NCI-H128 (cell line): ENCODE measurements around the gene IGF1.

Experiments
- DNase-seq: peaks from one replicate; lab custom pipeline; 2025; ENCODE audit not compliant: unreplicated experiment; lab: John Stamatoyannopoulos, UW

IGF1 gene

GRCh38 chr12:102480406-102480805, at the start of gene IGF1:
Gene IGF1, minus strand, starts transcription at chr12:102480563. Its CDS starts 182 bp downstream, at chr12:102480381.
- no peak for DNase-seq

DNA sequence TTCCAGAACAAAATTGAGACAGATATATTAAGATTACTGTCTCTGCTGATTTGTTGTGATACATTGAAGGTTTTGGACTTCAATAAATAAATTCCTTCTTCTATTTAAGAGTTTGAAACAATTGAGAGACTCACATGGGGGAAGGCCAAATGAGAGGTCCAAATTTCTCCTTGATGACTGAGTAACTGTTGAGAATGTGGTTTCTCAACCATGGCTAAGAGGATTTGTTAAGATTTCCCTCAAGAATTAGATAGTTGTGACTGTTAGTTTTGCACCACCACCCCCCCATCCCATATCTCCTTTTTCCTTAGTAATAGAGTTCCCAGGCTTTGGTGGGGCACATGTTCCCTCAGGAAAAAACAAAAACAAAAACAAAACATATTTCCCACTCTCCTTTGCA, 47.7 kb upstream of the IGF1 start:
- DNase-seq = no peak

DNA sequence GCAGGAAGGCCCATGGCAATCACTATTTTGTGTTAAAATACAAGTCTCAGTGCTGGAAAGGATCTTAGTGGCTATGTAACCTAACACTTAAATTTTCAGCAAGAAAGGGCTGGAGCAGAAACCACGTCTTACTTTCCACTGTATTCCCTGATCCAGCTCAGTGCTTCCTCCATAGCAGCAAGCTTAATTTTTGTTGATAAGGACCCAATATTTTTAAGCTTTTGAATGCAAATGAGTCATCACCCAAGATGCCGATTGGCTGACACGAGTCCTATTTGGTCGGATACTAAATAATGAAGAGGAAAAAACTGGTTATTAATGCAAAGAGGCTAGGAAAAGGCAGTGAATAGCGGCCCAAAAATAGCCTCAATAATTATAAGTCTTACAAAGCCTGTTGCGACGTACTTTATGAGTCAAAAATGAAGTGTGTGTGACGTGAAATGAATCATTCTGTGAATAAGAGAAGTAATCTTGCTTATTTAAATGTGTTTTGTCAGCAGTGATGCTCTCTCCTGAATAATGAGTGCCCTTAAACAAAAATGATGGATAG, 46.9 kb upstream of the IGF1 start:
- no peak for DNase-seq

DNA sequence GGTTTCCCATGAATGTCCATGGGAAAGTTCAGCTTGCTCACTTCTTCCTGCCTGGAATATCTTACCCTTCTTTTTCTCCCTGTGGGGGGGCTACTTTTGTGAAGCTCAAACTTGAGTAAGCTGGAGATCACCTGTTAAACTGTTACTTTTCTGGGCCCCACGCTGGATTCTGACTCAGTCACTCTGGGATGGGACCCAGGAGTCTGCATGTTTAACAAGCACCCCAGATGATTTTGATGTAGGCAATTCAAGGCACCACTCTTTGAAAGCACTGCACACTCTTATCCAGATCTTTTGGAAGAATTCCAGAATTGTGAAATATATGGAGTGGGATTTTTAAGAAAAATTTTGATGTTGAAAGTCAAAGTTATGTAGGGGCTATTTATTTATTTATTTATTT, 46.3 kb upstream of the IGF1 start:
- no peak for DNase-seq

GRCh38 chr12:102522768-102523167, 42.4 kb upstream of the IGF1 start:
- no peak for DNase-seq

DNA sequence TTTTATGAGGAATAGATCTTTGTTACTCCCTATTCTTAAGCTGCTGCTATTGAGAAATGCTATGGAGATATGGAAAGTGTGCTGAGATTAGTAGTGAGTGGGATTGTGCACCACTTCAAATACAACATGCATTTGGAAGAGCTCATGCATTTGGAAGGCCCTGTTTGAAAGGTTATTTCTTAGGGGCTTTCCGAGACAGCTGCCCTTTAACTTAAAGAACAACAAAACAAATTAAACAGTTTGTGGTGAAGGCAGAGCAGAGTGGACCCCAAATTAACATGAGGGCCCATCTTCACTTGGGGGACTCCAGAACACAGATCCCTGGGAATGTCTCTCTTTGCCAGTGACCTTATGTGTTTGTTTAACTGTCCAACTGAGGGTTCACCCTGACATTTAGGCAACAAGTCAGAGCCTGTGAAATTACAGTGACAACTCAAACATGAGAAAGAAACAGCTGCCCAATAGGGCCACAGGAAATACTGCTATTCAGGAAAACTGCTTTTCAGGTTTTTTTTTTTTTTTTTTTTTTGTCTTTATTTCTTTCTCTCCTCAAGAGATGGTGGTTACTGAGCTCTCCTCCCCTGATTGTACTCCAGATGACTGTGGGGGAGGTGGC, 41.4 kb upstream of the IGF1 start:
- DNase-seq = no peak

DNA sequence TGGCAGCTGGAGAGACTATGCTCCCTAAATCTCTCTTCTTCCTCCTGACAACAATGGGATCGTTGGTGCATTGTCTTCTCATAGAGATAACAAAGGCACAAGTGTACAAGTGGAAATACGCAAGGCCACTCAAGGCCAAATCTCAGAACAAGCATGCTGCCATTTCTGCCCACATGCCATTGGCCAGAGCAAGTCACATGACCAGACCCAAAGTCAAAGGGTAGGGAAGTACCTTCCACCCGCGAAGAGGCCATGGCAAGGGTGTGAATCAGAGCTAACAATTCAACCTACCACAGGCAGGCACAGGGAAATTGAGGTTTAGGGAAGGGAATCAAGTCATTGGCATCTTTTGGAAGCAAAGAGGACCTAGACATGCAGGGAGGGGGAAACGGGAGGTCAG, 38.5 kb upstream of the IGF1 start:
- DNase-seq = no peak

GRCh38 chr12:102514696-102515095, 34.3 kb upstream of the IGF1 start:
- no peak for DNase-seq

DNA sequence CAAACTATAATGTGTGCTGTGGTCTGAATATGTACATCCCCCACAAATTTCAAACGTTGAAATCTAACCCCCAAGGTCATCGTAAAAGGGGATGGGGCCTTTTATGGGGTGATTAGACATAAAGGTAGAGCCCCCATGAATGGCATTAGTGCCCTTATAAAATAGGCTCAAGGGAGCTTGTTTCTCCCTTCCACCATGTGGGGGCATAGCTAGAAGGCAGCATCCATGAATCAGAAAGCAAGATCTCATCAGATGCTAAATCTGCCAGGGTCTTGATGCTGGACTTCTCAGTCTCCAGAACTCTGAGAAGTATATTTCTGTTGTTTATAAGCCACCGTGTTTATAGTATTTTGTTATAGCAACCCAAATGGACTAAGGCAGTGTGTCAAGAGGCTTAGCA, 33.4 kb upstream of the IGF1 start:
- DNase-seq = no peak

DNA sequence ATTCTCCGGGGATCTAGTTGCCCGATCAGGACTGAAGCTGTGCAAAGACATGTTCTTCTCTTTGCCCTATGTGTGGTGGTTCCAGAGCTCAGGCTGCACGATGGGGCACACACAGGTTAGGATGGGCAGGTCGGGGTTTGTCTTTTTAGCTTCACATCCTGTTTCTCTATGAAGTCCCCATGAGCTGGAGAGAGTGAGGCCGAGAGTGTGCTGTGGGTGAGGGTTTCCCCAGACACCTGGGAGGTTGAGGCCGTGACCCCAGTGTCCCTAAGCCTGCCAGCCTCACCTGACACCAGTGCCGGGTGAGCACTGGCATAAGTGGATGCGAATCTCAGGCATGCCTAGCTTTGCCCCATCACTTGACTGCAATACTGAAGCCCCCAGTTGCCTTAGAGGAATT, 32.9 kb upstream of the IGF1 start:
- DNase-seq = no peak

GRCh38 chr12:102512523-102512922, 32.2 kb upstream of the IGF1 start:
- no peak for DNase-seq

DNA sequence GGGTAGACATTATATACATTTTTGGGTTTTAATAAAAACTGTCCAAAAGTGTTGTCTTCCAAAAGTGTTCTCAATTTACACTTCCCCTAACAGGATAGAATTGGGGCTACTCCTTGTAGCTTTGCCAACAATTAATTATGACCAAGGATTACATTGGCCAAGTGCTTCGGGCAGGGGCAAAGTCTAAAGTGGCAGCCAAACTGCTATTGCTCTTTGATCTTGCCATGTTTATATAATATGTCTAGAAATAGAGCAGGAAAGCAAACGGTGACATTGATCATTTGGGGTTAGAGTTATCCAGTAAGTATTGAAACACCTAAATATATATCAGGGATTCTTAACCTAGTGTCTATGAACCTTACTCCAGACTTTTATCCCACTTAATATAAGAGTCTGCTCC, 31.2 kb upstream of the IGF1 start:
- DNase-seq = no peak

GRCh38 chr12:102510463-102510862, 30.1 kb upstream of the IGF1 start:
- DNase-seq = no peak

DNA sequence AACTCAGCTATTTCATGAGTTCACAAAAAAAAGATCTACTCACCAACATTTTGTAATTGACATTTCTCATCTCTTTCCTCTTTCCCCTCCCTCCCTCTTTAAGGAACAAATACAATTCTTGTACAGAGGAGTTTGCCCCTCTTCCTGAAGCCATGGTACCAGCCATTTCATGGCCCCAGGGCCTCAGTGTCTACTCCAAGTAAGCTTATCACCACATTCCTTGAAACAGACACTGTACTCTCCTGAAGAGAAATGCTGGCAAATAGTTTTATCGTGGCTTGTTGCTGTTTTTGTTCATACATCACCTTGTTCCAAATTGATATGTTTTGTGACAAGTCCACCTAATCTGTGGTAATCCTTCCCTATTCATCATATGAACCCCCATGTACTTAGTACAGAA, 29.7 kb upstream of the IGF1 start:
- no peak for DNase-seq

DNA sequence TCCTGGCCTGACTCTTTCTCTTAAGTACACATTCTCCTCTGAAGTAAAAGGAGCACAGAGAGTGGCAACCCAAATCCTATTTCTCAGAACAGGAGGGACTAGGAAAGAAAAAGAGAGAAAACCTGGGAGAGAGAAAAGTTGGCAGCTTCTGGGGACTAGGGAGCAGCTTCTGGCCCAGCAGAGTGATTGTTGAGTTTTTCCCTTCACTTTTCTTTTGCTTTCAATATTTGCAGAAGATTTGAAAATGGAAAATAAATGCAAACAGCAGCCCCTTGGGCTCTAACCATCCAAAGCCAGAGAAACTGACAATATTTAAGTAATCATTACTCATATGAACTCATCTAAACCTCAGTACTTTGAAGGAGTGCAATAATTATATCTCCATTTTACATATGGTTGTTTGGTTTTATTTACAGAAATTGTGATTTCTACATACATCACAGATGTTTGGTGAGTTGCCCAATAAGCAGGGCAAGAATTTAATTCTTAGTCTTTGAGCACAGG, 28.8 kb upstream of the IGF1 start:
- DNase-seq = no peak

DNA sequence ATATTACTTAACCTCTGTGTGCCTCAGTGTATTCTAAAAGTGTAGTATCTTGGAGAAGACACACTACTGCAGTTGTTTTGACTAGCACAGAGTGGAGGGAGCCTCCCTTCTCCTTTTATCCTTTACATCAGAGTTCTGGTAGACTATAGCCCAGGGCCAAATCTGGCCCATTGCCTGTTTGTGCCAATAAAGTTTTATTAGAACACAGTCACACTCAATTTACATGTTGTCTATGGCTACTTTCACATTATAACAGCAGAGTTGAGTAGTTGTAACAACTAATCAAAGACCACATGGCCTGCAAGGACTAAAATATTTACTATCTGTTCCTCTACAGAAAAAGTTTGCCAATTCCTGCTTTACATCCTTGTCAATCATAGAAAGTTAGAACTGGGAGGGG, 27.7 kb upstream of the IGF1 start:
- no peak for DNase-seq

DNA sequence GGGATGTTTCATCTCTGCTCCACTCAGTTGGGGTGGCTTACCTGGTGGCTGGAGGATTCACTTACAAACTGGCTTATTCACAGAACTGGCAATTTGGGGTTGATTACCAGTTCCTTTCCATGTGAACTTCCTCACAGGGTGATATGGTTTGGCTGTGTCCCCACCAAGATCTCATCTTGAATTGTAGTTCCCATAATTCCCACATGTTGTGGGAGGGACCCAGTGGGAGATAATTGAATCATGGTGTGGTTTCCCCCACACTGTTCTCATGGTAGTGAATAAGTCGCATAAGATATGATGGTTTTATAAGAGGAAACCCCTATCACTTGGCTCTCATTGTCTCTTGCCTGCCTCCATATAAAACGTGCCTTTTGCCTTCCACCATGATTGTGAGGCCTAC, 26.9 kb upstream of the IGF1 start:
- no peak for DNase-seq

DNA sequence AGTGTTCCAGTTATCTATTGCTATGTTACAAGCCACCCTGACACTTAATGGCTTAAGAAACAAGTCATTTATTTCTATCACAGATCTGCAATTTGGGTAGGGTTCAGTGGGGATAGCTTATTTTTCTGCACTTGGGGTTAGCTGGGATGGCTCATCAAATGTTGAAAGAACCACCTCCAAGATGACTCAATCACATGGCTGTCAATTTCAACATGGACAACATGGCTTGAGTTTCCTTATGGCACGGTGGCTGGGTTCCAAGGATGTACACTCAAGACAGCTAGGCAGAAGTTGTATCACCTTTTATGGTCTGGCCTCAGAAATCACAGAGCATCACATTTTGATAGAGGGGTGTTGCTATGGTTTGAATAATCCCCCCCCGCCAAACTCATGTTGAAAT, 24.5 kb upstream of the IGF1 start:
- DNase-seq = no peak

GRCh38 chr12:102504280-102504679, 23.9 kb upstream of the IGF1 start:
- DNase-seq = no peak

DNA sequence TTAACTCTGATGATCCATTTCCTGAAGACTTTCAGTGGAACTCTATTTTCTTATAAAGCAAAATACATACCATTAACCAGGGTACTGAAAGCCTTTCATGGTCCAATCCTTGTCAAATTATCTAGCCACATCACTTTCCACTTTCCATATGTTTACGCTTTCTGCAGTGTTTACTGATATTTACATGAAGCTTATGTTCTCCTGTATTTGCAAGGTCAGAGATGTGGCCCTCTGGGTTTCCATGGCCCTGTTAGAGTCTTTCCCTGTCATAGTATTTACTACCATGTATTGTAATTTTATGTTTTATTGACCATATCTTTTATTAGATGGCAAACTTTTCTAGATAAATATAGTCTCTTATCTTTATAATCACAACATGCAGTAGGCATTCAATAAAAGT, 23.5 kb upstream of the IGF1 start:
- no peak for DNase-seq

GRCh38 chr12:102503056-102503681, 22.8 kb upstream of the IGF1 start:
- DNase-seq = no peak

DNA sequence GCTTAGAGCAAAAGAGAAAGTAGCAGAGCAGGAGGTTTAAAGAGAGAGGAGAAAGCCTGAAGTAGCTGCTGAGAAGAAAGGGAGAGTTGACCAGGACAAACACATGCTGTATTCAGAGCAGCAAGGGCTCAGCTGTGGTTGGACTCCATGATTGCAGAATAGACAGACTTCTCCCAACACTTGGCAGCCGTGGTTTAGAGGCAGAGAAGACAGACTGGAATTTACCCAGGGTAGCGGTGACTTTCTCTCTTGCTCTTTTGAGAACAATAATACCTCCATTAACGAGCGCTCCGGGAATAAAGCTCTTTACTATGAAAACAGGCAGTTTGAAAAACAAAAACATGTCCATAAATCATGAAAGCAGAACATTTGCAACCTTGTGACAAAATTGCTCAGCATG, 21.4 kb upstream of the IGF1 start:
- no peak for DNase-seq

GRCh38 chr12:102498471-102498870, 18.1 kb upstream of the IGF1 start:
- DNase-seq = no peak
